Large intestine (tissue), 3 donors: Measurements from ENCODE around the gene INSIG2. TPM values are rescaled to one million over a fixed set of nuclear protein-coding genes. Genes with fewer than 3 reads are reported as not detected.

ENCODE experiments used
- DNase-seq, 2 donors: peaks; one replicate each; pipeline versions ENCODE4 v3.0.0 to v3.0.0-alpha.2; 2013
- H3K27ac ChIP-seq: one replicate; pipeline ENCODE4 v1.5.1; 2013; ENCODE audit warnings: low read length
- H3K27me3 ChIP-seq: 2 replicates; pipeline ENCODE4 v1.6.1; 2013; ENCODE audit warnings: low read length; ENCODE audit not compliant: control insufficient read depth, insufficient read depth
- H3K36me3 ChIP-seq: 2 replicates; pipeline ENCODE4 v1.6.1; 2013; ENCODE audit warnings: low read length; ENCODE audit not compliant: control insufficient read depth, insufficient read depth
- H3K4me1 ChIP-seq: one replicate; pipeline ENCODE4 v1.6.1; 2013; ENCODE audit warnings: low read length; ENCODE audit not compliant: control insufficient read depth, insufficient read depth
- H3K4me3 ChIP-seq: one replicate; pipeline ENCODE4 v1.5.1; 2013; ENCODE audit warnings: low read length
- H3K9me3 ChIP-seq: one replicate; pipeline ENCODE4 v1.6.1; 2013; ENCODE audit warnings: mild to moderate bottlenecking, low read depth, low read length, moderate library complexity; ENCODE audit not compliant: control insufficient read depth
- WGBS: methylation state at CpG from one replicate; pipeline ENCODE4 v1.1.5; 2013; ENCODE audit warnings: low lambda C conversion rate; ENCODE audit not compliant: insufficient coverage; 5-methylcytosine and 5-hydroxymethylcytosine counted together
- polyA plus RNA-seq: library from polyadenylated mRNA; unstranded; fragments of 120-200 nt; gene quantifications from one replicate; pipeline ENCODE4 v1.2.1, GENCODE V29; 2013

Gene INSIG2
- polyA plus RNA-seq, 1 donor = 30.0 TPM

DNA sequence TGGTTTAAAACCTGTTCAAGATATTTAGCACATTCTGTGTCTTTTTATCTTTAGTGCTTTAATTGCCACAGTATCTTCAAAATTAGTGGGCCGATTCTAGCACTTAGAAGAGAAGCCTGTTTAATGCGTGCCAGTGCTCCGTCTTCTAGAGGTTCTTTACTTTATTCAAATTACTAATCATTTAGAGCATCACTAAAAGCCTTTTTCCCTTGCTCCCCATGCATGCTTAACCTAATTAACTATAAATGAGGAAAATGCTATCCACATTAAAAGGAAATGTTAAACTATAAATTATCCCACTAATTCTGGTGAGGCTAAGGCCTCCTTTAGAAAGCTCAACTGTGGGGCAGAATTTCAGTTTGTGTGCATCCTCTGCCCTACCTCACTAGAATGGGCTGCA lies 31.5 kb upstream of the INSIG2 start:
- Histone ChIP-seq H3K27ac (no peak overlapping the region), H3K27me3 (no peaks in the 10 kb centered on the region), H3K9me3 (no peaks in the 10 kb centered on the region), H3K4me1 (peaks cover 8% of the 10 kb centered on the region), H3K4me3 (no peak overlapping the region), H3K36me3 (no peaks in the 10 kb centered on the region)
- 83% methylated on average over 1 of the region's 3 CpGs for WGBS
- no peak for DNase-seq

DNA sequence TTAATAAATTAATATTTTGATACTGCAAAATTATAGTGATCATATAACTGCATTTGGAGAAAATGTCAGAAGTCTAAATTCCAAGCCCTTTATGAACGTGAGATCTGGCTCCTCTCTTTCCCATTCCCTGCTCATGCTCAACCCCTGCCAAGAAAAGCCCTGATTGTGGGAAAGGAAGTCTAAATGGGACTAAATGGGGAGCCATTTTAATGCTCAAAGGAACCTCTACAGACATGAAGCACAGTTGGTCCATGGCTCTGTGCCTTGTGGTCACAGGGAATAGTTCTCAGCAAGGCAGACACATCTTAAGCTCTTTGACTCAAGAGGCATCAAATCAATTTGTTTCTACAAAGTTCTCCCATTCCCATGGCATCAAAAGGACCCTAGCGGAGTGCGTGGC lies 29.3 kb upstream of the INSIG2 start:
- no peak for DNase-seq
- H3K27me3 ChIP-seq = no peaks in the 10 kb centered on the region
- peaks cover 8% of the 10 kb centered on the region for H3K4me1 ChIP-seq
- no peaks in the 10 kb centered on the region for H3K9me3 ChIP-seq
- 88% methylated on average over 1 of the region's 3 CpGs for WGBS
- no peak overlapping the region for H3K4me3 ChIP-seq
- no peaks in the 10 kb centered on the region for H3K36me3 ChIP-seq
- H3K27ac ChIP-seq = no peak overlapping the region

DNA sequence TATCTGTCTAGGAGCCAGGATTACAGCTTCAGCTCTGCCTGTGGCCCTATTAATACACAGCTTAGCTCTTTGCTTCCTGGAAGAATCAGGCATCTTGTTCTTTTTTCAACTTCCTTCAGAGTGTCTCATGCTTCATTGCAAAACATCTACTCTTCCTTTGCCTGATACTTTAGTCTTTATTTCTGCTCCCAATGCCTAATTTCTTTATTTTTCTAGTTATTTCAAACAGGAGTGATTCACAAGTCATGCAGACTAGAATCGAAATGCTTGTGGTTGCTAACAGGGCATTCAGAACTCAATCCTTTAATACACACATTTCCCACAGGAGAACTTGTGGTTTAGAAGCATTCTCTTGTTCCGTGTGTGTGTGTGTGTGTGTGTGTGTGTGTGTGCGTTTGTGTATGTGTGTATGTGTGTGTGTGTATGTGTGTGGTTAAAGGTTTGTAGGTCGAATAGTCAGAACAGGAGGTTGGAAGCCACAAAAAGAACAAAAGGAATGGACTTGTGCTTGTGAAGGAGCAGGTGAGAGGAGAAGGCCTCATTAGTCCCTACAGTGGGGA lies 28.3 kb upstream of the INSIG2 start:
- Histone ChIP-seq H3K27ac (no peak overlapping the region), H3K4me3 (no peak overlapping the region), H3K9me3 (no peaks in the 10 kb centered on the region), H3K27me3 (no peaks in the 10 kb centered on the region), H3K36me3 (no peaks in the 10 kb centered on the region), H3K4me1 (peaks cover 8% of the 10 kb centered on the region)
- DNase-seq = no peak
- no CpG with 5 or more reads among the region's 4 CpGs for WGBS

DNA sequence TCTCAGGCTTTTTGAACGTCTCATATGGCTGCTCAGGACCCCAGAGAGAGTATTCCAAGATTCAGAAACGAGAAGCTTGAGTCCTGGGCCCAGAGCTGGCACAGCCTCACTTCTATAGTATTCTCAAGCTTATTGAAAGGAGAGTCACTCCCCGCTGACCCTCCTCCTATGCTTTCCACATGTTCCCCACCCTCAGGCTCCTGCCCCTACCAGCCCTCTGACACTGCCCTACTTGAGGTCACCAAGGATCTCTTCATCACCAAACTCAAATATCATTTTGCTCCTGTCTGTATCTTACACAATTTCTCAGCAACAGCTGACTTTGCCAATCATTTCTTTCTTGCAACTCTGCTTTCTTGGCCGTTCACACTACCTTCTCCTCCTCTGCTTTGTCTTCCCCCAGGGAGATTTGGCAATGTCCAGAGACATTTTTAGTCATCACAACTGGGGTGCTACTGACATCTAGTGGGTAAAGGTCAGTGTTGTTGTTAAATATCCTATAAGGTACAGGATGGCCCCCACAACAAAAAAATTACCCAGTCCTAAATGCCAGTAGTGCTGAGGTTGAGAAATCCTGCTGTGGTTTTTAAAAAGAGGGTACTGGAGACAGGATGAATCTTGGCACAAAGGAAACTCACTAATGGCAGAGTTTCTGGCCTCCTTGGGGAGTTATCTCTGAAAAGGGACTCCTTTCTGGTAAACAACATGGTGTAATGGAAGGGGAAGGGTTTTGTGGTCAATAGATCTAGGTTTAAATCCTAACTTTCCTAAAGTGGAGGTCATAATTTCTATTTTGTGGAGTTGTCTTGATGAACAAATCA lies 26.9 kb upstream of the INSIG2 start:
- H3K4me3 ChIP-seq = no peak overlapping the region
- H3K27me3 ChIP-seq = no peaks in the 10 kb centered on the region
- 83% methylated on average over 1 of the region's 4 CpGs for WGBS
- no peak for DNase-seq
- H3K27ac ChIP-seq = no peak overlapping the region
- no peaks in the 10 kb centered on the region for H3K36me3 ChIP-seq
- H3K9me3 ChIP-seq = no peaks in the 10 kb centered on the region
- H3K4me1 ChIP-seq = peaks cover 8% of the 10 kb centered on the region

- Histone ChIP-seq H3K4me1 (peaks cover 8% of the 10 kb centered on the region), H3K27me3 (no peaks in the 10 kb centered on the region), H3K36me3 (no peaks in the 10 kb centered on the region), H3K9me3 (no peaks in the 10 kb centered on the region), H3K4me3 (no peak overlapping the region), H3K27ac (no peak overlapping the region)
- DNase-seq = peak; percentile 33 to 55
Measured at GRCh38 chr2:118062048-118062447, 26.2 kb upstream of the INSIG2 start.

GRCh38 chr2:118062669-118063068 lies 25.6 kb upstream of the INSIG2 start:
- Histone ChIP-seq H3K4me1 (peaks cover 8% of the 10 kb centered on the region), H3K27ac (no peak overlapping the region), H3K9me3 (no peaks in the 10 kb centered on the region), H3K27me3 (no peaks in the 10 kb centered on the region), H3K4me3 (no peak overlapping the region), H3K36me3 (no peaks in the 10 kb centered on the region)
- DNase-seq = no peak
- no CpG with 5 or more reads among the region's 2 CpGs for WGBS

- Histone ChIP-seq H3K4me1 (peaks cover 8% of the 10 kb centered on the region), H3K27ac (no peak overlapping the region), H3K9me3 (no peaks in the 10 kb centered on the region), H3K4me3 (no peak overlapping the region), H3K36me3 (no peaks in the 10 kb centered on the region), H3K27me3 (no peaks in the 10 kb centered on the region)
- DNase-seq = no peak
- WGBS = no CpG with 5 or more reads among the region's 5 CpGs
Measured at GRCh38 chr2:118065015-118065706, 23.1 kb upstream of the INSIG2 start.

- no peak for DNase-seq
- 89% methylated on average over 1 of the region's 8 CpGs for WGBS
- H3K27me3 ChIP-seq = no peaks in the 10 kb centered on the region
- no peak overlapping the region for H3K4me3 ChIP-seq
- H3K4me1 ChIP-seq = peaks cover 8% of the 10 kb centered on the region
- H3K27ac ChIP-seq = no peak overlapping the region
- H3K9me3 ChIP-seq = no peaks in the 10 kb centered on the region
- H3K36me3 ChIP-seq = no peaks in the 10 kb centered on the region
Measured at GRCh38 chr2:118065921-118066511, 22.3 kb upstream of the INSIG2 start.

- WGBS = 80% methylated on average over 1 of the region's 9 CpGs
- H3K4me3 ChIP-seq = no peak overlapping the region
- H3K4me1 ChIP-seq = no peaks in the 10 kb centered on the region
- no peaks in the 10 kb centered on the region for H3K27me3 ChIP-seq
- DNase-seq = no peak
- no peaks in the 10 kb centered on the region for H3K36me3 ChIP-seq
- no peaks in the 10 kb centered on the region for H3K9me3 ChIP-seq
- H3K27ac ChIP-seq = no peak overlapping the region
Measured at GRCh38 chr2:118077636-118078247, 10.5 kb upstream of the INSIG2 start.

DNA sequence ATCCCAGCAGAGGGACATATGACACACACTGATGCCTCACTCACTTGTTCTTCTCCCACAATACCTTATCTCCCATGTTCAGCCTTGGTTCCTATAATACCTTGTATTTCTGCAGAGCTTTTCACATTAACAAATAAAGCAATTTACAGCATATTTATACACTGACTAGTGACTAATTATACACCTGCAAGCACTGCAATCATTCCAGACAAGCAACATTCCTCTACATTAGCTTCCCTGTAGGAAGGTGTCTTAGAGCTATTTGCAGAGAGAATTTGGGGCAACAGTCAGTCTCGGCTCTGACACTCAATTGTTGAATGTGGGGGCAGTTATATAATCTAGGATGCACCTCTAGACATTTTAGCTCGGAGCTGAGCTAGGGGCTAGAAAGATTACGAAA lies 9.5 kb upstream of the INSIG2 start:
- Histone ChIP-seq H3K4me1 (no peaks in the 10 kb centered on the region), H3K27ac (no peak overlapping the region), H3K9me3 (no peaks in the 10 kb centered on the region), H3K27me3 (no peaks in the 10 kb centered on the region), H3K36me3 (no peaks in the 10 kb centered on the region), H3K4me3 (no peak overlapping the region)
- no peak for DNase-seq
- WGBS = no CpG with 5 or more reads among the region's 3 CpGs
